ENCODE measurements around the gene NLRP14.

NLRP14 gene

GRCh38 chr11:7056828-7057513 is 36.7 kb downstream of the NLRP14 start:
- no peak for DNase-seq

- no peak for DNase-seq
These were observed 37.4 kb downstream of the NLRP14 start for GRCh38 chr11:7057641-7058040.

GRCh38 chr11:7060868-7061267 is 40.6 kb downstream of the NLRP14 start:
- DNase-seq, result no peak

GRCh38 chr11:7062534-7062933 is 42.3 kb downstream of the NLRP14 start:
- DNase-seq, result no peak

GRCh38 chr11:7072401-7073028 is 52.2 kb downstream of the NLRP14 start:
- DNase-seq, result no peak

GRCh38 chr11:7077101-7077500 is 56.8 kb downstream of the NLRP14 start:
- DNase-seq, result no peak

GRCh38 chr11:7079545-7080135 is 59.4 kb downstream of the NLRP14 start:
- no peak for DNase-seq

GRCh38 chr11:7080900-7081299 is 60.6 kb downstream of the NLRP14 start:
- DNase-seq, result no peak

- DNase-seq, result no peak
These were observed 61.2 kb downstream of the NLRP14 start for GRCh38 chr11:7081441-7081840.

GRCh38 chr11:7088921-7089320 is 68.6 kb downstream of the NLRP14 start, which contains the start of gene RBMXL2:
TSS of gene RBMXL2 (plus strand) at chr11:7088998. CDS start at chr11:7089121, 123 bp downstream.
- no peak for DNase-seq

GRCh38 chr11:7089328-7090251 is 69.3 kb downstream of the NLRP14 start:
- DNase-seq, result no peak

- no peak for DNase-seq
These were observed 78.1 kb downstream of the NLRP14 start for GRCh38 chr11:7098235-7098832.

GRCh38 chr11:7115780-7116179 is 95.5 kb downstream of the NLRP14 start:
- no peak for DNase-seq

GRCh38 chr11:7116370-7116769 is 96.1 kb downstream of the NLRP14 start:
- DNase-seq, result no peak
